Adrenal gland (tissue), 12 donors: ENCODE data around the gene ZNF862. TPM values are rescaled to one million over a fixed set of nuclear protein-coding genes. Genes with fewer than 3 reads are reported as not detected.

Experiments used
- DNase-seq, 7 donors: peaks; one replicate each; pipeline ENCODE4 v3.0.0-alpha.2; 2019 to 2020
- H3K27ac ChIP-seq, 5 donors: fragments of 200-600 bp; sonication (generic) in 4 of 5; 1 replicate in 3 of 5; 2 replicates in 2 of 5; pipeline versions ENCODE4 v1.5.1 to v1.8.0; 2016 to 2020; ENCODE audit warnings: mild to moderate bottlenecking in 1 of 5
- H3K27me3 ChIP-seq: fragments of 200-600 bp; 2 replicates; pipeline ENCODE4 v1.8.0; 2021
- H3K36me3 ChIP-seq, 2 donors: fragments of 200-600 bp; replicated peaks in 1 of 2; 1 replicate in 1 of 2; 2 replicates in 1 of 2; pipeline versions ENCODE4 v1.5.1 to v1.8.0; 2018 to 2022
- H3K4me1 ChIP-seq, 2 donors: fragments of 200-600 bp; replicated peaks in 1 of 2; 1 replicate in 1 of 2; 2 replicates in 1 of 2; pipeline versions ENCODE4 v1.5.1 to v1.8.0; 2018 to 2021
- H3K4me3 ChIP-seq, 4 donors: fragments of 200-600 bp; sonication (generic) in 3 of 4; one replicate each; pipeline ENCODE4 v1.5.1; 2016 to 2018
- H3K9me3 ChIP-seq, 3 donors: fragments of 200-600 bp; sonication (generic) in 1 of 3; replicated peaks in 1 of 3; 1 replicate in 2 of 3; 2 replicates in 1 of 3; pipeline versions ENCODE4 v1.5.1 to v1.8.0; 2016 to 2021
- CTCF ChIP-seq, 6 experiments: fragments of 450-650 bp in 4 of 6; fragments of 200-600 bp in 2 of 6; sonication (generic) in 1 of 6; IDR thresholded peaks; 1 replicate in 5 of 6; 2 replicates in 1 of 6; pipeline versions ENCODE4 v1.5.1 to v1.8.0; 2016 to 2021; ENCODE audit warnings: antibody characterized with exemption in 6 of 6, mild to moderate bottlenecking in 2 of 6, moderate library complexity in 1 of 6
- POLR2A ChIP-seq, 2 donors: fragments of 450-650 bp; IDR thresholded peaks; one replicate each; pipeline ENCODE4 v1.6.1; 2017; ENCODE audit warnings: antibody characterized with exemption in 2 of 2, mild to moderate bottlenecking in 2 of 2, moderate library complexity in 1 of 2
- WGBS, 4 donors: extraction: QIAGEN DNeasy Blood & Tissue Kit in 2 of 4; methylation state at CpG; one replicate each; pipeline versions ENCODE4 v1.1.5 to v1.1.7; 2013 to 2017; 5-methylcytosine and 5-hydroxymethylcytosine counted together
- intact Hi-C, 2 donors: fragments of 100-400 bp; cut with DNase I; formaldehyde crosslinking; loops; one replicate each; pipeline versions ENCODE4 v1.14.1 to v1.15.0; 2022 to 2023
- polyA plus RNA-seq, 3 donors: library from polyadenylated mRNA; stranded (reverse); fragments of 200-250 nt in 2 of 3; fragments of 350-450 nt in 1 of 3; fragmentation: Illumina TruSeq in 1 of 3; extraction: RNeasy Lipid Tissue Mini Kit (QIAGEN cat#74804) in 1 of 3; gene quantifications; one replicate each; pipeline ENCODE4 v1.2.3, GENCODE V29; 2013 to 2014
- total RNA-seq, 9 donors: library from RNA; depleted of rRNA in 4 of 9; stranded (reverse); fragments of >200 nt in 4 of 9; fragments of 120-200 nt in 1 of 9; fragmentation: NEBNext Ultra II Directional in 1 of 9; extraction: Animal tissue kit (Norgen Biotek cat#: 25700) in 1 of 9; gene quantifications; one replicate each; pipeline versions ENCODE4 v1.1.0 to v1.2.4, GENCODE V29; 2013 to 2023
- donor health status: healthy with polysubstance abuse.
- donor health status: Bipolar disorder and iron deficiency.
- donor health status: DM: yes; HTN: yes; CAD: no.
- donor health status: DM: no; HTN: no; CAD: no.
- donor health status: DM: no; HTN: no; CAD: no.
- donor health status: DM: yes; HTN: yes; CAD: no.

Gene ZNF862
- total and polyA plus RNA-seq, 12 donors: 7.3 to 32.9 (median 13.9) TPM

GRCh38 chr7:149795126-149795525 lies 43.0 kb upstream of the ZNF862 start:
- peaks cover 0 to 2% of the 10 kb centered on the region in 2 donors for H3K4me1 ChIP-seq
- no peaks in the 10 kb centered on the region for H3K36me3 ChIP-seq
- 84 to 88% (median 87%) methylated on average over 5 to 10 of the region's 10 CpGs for WGBS, 4 donors
- no peak overlapping the region for H3K27ac ChIP-seq
- DNase-seq: no peak
- H3K27me3 ChIP-seq: peaks cover 18% of the 10 kb centered on the region
- H3K9me3 ChIP-seq: no peaks in the 10 kb centered on the region
- intact Hi-C loops: no loop called here
- TF ChIP-seq CTCF (IDR thresholded peaks at IDR 0.05) (no peak), POLR2A (IDR thresholded peaks at IDR 0.05) (no peak)
- H3K4me3 ChIP-seq: no peak overlapping the region

- Histone ChIP-seq H3K9me3 (no peaks in the 10 kb centered on the region), H3K36me3 (no peaks in the 10 kb centered on the region), H3K27me3 (peaks cover 7% of the 10 kb centered on the region), H3K4me3 (no peak overlapping the region), H3K4me1 (no peaks in the 10 kb centered on the region), H3K27ac (no peak overlapping the region)
- intact Hi-C loops: no loop called here
- no peak for TF ChIP-seq POLR2A (IDR thresholded peaks at IDR 0.05)
- TF ChIP-seq CTCF (IDR thresholded peaks at IDR 0.05): no peak
- no peak for DNase-seq
- 85 to 96% (median 92%) methylated on average over 7 to 19 of the region's 19 CpGs for WGBS, 4 donors
These were observed 41.8 kb upstream of the ZNF862 start for GRCh38 chr7:149796287-149796860.

- DNase-seq: no peak
- Histone ChIP-seq H3K27ac (no peak overlapping the region), H3K36me3 (no peaks in the 10 kb centered on the region), H3K4me1 (no peaks in the 10 kb centered on the region), H3K9me3 (no peaks in the 10 kb centered on the region), H3K27me3 (no peaks in the 10 kb centered on the region), H3K4me3 (no peak overlapping the region)
- 80 to 92% (median 92%) methylated on average over 6 to 7 of the region's 7 CpGs; no CpG with 5 or more reads in 1 of the 4 donors for WGBS, 4 donors
- TF ChIP-seq POLR2A (IDR thresholded peaks at IDR 0.05) (no peak), CTCF (IDR thresholded peaks at IDR 0.05) (no peak)
- intact Hi-C loops: no loop called here
These were observed 40.4 kb upstream of the ZNF862 start for GRCh38 chr7:149797771-149798170.

GRCh38 chr7:149799397-149800168 lies 38.6 kb upstream of the ZNF862 start:
- H3K9me3 ChIP-seq: no peaks in the 10 kb centered on the region
- no peaks in the 10 kb centered on the region for H3K27me3 ChIP-seq
- H3K36me3 ChIP-seq: no peaks in the 10 kb centered on the region
- intact Hi-C loops: no loop called here
- H3K4me3 ChIP-seq: no peak overlapping the region
- TF ChIP-seq POLR2A (IDR thresholded peaks at IDR 0.05) (no peak), CTCF (IDR thresholded peaks at IDR 0.05) (peak in 3 of 6 experiments; percentile 20 to 37 (median 21))
- WGBS, 4 donors: 61 to 81% (median 75%) methylated on average over 2 to 8 of the region's 8 CpGs
- no peak overlapping the region for H3K27ac ChIP-seq
- peak in 4 of 7 donors; percentile 18 to 59 (median 42) for DNase-seq
- H3K4me1 ChIP-seq: no peaks in the 10 kb centered on the region
